GM23338 (cell line): ENCODE data around the gene PKDCC.

ENCODE experiments used
- CREB1 ChIP-seq: fragments of 250-450 bp; sonication (Bioruptor Pico); IDR thresholded peaks from 2 replicates; pipeline ENCODE4 v1.5.0; 2020; ENCODE audit warnings: low read depth, mild to moderate bottlenecking, moderate library complexity
- CTCF ChIP-seq, 2 experiments: fragments of 200-600 bp in 1 of 2; sonication (generic) in 1 of 2; conservative IDR thresholded peaks; 2 replicates each; pipeline versions ENCODE4 v1.5.1 to v1.6.1; 2016 to 2017; ENCODE audit warnings: antibody characterized with exemption in 2 of 2, low read depth in 2 of 2, mild to moderate bottlenecking in 2 of 2, moderate library complexity in 1 of 2
- EZH2 ChIP-seq: fragments of 200-600 bp; sonication (generic); IDR thresholded peaks from one replicate; pipeline ENCODE4 v1.8.0; 2017; ENCODE audit warnings: antibody characterized with exemption, mild to moderate bottlenecking, low read depth; ENCODE audit not compliant: unreplicated experiment
- EZH2phosphoT487 ChIP-seq: fragments of 200-600 bp; sonication (generic); IDR thresholded peaks from one replicate; pipeline ENCODE4 v1.8.1; 2018; ENCODE audit warnings: antibody characterized with exemption; ENCODE audit not compliant: unreplicated experiment
- NANOG ChIP-seq: IDR thresholded peaks from 2 replicates; pipeline ENCODE4 v1.6.1; 2016; ENCODE audit warnings: antibody characterized with exemption, borderline replicate concordance
- POLR2AphosphoS5 ChIP-seq: IDR thresholded peaks from 2 replicates; pipeline ENCODE4 v1.6.1; 2016; ENCODE audit warnings: antibody characterized with exemption, low read depth
- REST ChIP-seq: IDR thresholded peaks from one replicate; pipeline ENCODE4 v1.6.1; 2018; ENCODE audit warnings: antibody characterized with exemption; ENCODE audit not compliant: unreplicated experiment
- STAT1 ChIP-seq: IDR thresholded peaks from one replicate; pipeline ENCODE4 v1.6.1; 2016; ENCODE audit warnings: antibody characterized with exemption; ENCODE audit not compliant: unreplicated experiment
- TF ChIP-seq, protein P1 (sequence below): IDR thresholded peaks from 2 replicates; pipeline ENCODE4 v1.6.1; 2016; ENCODE audit warnings: antibody characterized with exemption

- TF ChIP-seq CTCF (conservative IDR thresholded peaks at IDR 0.05; ENCODE audit: low read depth in 2 of 2) = no peak
- TF ChIP-seq EZH2 = no peak
- TF ChIP-seq POLR2AphosphoS5 = no peak
- TF ChIP-seq EZH2phosphoT487 = no peak
- no peak for TF ChIP-seq STAT1
- no peak for TF ChIP-seq REST
- TF ChIP-seq NANOG = no peak
- no peak for TF ChIP-seq CREB1 (CRISPR knock-in tag)
- TF ChIP-seq, protein P1, sequence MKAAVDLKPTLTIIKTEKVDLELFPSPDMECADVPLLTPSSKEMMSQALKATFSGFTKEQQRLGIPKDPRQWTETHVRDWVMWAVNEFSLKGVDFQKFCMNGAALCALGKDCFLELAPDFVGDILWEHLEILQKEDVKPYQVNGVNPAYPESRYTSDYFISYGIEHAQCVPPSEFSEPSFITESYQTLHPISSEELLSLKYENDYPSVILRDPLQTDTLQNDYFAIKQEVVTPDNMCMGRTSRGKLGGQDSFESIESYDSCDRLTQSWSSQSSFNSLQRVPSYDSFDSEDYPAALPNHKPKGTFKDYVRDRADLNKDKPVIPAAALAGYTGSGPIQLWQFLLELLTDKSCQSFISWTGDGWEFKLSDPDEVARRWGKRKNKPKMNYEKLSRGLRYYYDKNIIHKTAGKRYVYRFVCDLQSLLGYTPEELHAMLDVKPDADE = no peak
Measured at GRCh38 chr2:42044939-42045338, 2.9 kb upstream of the PKDCC start.
